HUDEP-2 (cell line): ENCODE measurements around the gene PACS1.
"Not testable (repeated sequence)": the region's sequence is repeated elsewhere in the genome, so short reads cannot be mapped to it uniquely, and the experiment has no call there.

Experiments used
- DNase-seq, 76 experiments: peaks; one replicate each; lab custom pipeline; 2025; ENCODE audit not compliant: unreplicated experiment in 76 of 76; lab: John Stamatoyannopoulos, UW

PACS1 gene

GRCh38 chr11:66069715-66070603 lies at the start of gene PACS1:
TSS of gene PACS1 (plus strand) at chr11:66070272. CDS start at chr11:66070487, 215 bp downstream.
- DNase-seq = peak in 23 of 76 experiments; percentile 10 to 55 (median 30)

GRCh38 chr11:66020618-66021357 lies 49.3 kb upstream of the PACS1 start:
- DNase-seq = peak in 43 of 76 experiments; percentile 13 to 76 (median 42)

DNA sequence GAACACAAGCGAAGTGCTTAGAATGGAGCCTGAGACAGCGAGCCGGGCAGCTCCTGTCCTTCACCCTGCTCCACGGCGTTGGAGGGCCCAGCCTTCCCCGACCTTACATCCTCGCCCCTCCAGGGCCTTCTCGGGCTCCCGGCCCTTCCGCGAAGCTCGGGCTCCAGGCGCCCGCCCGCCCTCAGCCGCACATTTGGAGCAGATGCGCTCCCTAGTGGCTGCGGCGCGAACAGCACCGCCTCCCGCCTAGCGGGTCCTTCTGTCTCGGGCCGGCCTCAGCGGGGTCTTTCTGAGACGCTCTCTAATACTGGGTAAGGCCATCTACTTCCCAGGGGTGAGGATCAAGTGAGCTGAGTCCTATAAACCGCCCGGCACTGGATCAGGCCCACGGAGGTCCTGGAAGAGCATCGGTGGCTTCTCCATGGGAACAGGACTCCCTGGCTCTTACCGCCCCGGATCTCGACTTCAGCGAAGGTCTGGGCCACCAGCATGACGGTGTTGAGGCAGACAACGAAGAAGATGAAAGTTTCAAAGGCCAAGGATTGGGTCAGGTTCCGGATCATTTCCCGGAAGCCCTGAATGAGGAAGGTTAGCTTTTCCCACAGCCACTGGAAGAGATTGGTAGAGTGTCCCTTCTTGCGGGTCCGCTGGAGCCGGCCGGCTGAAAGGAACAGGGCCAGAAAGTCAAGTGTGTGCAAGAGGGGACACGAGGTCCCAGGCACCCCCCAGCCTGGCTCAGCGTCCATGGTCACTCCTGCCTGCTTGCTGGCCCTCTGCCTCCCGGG lies 47.5 kb upstream of the PACS1 start:
- DNase-seq = peak in 57 of 76 experiments; percentile 11 to 76 (median 46)

DNA sequence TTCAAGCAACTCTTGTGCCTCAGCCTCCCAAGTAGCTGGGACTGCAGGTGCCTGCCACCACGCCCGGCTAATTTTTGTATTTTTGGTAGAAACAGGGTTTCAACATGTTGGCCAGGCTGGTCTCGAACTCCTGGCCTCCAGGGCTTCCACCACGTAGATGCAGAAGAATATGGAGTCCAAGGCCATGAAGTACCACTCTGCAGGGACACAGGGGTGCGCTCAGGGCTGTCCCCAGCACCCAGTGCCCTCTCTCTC lies 47.0 kb upstream of the PACS1 start:
- DNase-seq = not testable (repeated sequence)

GRCh38 chr11:66026017-66026529 lies 44.0 kb upstream of the PACS1 start, which contains the start of gene CATSPER1:
TSS of gene CATSPER1 (minus strand) at chr11:66026479. CDS start at chr11:66026379, 100 bp downstream.
- no peak for DNase-seq

GRCh38 chr11:66032957-66033735 lies 36.9 kb upstream of the PACS1 start:
- DNase-seq = no peak

DNA sequence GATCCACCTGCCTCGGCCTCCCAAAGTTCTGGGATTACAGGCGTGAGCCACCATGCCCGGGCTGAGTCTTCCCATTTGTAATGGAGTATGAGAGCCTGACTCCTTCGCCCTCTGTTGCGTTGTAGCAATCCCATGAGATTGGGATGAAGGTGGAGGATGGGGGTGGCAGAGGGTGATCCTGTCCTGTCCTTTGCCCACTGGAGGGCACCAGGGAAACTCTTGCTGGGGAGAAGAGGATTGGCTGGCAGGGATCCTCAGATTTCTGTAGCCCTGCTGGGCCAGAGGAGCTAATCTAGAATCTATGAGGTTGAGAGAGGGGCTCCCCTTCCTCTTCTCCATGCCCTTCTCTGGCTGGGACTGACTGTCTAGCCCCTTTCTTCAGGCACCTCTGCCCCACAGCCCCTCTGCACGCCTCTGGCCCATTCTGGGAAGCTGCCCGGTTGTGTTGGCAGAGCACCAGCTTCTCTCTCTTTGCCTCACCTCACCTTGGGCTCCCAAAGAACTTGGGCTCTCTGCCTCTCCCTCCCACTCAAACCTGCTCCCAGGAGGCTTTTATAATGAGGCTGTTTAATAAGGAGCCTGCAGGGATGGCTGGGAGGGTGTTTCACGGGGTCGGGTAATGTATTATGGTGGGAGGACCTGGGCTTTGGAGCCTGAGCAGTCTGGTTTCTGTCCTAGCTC lies 34.3 kb upstream of the PACS1 start:
- DNase-seq = no peak

DNA sequence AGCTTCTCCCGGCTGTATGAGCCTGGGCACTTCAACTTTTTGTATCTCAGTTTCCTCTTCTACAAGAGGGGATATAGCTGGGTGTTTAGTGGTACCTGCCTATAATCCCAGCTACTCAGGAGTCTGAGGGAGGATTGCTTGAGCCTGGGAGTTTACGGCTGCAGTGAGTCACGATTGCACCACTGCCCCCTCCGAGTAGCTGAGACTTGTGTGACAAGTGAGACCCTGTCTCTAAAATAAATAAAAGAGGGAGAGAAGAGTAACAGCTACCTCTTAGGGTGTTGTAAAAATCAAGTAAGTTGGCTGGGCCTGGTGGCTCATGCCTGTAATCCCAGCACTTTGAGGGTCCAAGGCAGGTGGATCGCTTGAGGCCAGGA lies 33.8 kb upstream of the PACS1 start:
- no peak for DNase-seq

DNA sequence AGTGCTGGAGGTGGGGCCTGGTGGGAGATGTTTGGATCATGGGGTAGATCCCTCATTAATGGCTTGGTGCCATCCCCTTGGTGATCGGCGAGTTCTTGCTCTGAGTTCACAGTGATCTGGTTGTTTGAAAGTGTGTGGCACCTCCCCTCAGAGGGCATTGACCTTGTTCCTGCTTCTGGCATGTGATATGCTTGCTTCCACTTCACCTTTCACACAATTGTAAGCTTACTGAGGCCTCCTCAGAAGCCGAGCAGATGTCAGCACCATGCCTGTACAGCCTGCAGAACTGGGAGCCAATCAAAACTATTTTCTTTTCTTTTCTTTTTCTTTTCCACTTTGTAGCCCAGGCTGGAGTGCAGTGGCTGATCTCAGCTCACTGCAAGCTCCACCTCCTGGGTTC lies 32.7 kb upstream of the PACS1 start:
- no peak for DNase-seq

DNA sequence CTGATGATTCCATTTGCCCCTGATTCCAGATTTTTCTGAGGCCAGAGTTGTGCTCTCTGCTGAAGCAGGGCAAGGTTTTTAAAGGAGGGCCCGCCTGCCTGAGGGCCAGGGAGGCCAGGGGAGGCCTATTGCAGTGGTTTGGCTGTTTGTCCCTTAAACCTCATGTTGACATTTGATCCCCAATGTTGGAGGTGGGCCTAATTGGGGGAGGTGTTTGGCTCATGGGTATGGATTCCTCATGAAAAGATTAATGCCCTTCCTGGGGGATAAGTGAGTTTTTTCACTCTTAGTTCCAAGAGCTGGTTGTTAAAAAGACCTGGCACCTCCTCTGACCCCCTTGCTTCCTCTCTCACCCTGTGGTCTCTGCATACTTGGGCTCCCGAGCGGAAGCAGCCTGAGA lies 30.3 kb upstream of the PACS1 start:
- no peak for DNase-seq

- no peak for DNase-seq
These were observed 27.7 kb upstream of the PACS1 start for GRCh38 chr11:66042227-66042995.

DNA sequence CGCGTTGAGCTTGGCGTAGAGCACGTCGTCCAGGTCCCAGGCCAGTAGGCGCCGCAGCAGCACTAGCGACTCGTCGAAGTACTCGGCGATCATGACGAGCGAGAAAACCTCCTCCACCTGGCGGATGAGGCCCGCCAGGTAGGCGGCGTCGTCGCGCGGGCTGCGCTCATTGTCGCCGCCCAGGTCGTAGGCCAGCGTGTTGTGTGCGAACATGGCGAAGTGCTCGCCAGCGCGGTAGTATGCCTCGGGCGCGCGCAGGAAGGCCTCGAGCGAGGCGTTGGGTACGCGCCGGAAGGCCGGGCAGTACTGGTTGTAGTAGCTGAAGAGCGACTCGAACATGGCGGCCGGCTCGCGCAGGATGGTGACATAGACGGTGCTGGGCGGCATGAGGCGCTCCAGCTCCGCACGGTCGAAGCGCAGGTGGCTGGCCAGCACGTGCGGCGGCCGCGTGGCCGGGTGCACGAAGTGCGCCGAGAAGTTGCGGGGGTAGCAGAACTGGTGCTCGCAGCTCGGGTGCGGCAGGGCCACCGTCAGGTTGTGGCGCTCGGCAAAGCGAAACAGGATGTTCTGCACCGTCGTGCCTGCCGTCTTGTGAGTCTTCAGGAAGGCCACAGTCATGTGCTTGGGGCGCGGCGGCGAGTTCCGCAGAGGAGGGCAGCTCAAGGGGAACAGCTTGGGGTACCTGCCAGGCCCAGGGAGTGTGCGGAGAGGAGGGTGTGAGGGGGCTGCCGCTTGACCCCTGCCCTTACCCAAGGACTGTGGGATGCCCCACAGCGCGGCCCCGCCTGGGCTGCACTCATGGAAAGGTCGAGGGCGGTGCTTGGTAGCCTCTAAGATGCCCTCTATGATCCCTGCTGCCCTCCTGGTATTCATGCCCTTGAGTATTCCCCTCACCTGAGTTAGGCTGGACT lies 26.8 kb upstream of the PACS1 start:
- DNase-seq = no peak

- DNase-seq = no peak
These were observed 25.3 kb upstream of the PACS1 start for GRCh38 chr11:66044757-66045156.

- DNase-seq = peak in 61 of 76 experiments; percentile 9 to 73 (median 41)
These were observed 24.9 kb upstream of the PACS1 start for GRCh38 chr11:66045177-66045639.

- DNase-seq = no peak
These were observed 23.2 kb upstream of the PACS1 start for GRCh38 chr11:66046901-66047300.

GRCh38 chr11:66047541-66048365 lies 22.3 kb upstream of the PACS1 start:
- DNase-seq = no peak
